Measurements from ENCODE around the gene RNF38. TPM values are rescaled to one million over a fixed set of nuclear protein-coding genes. Genes with fewer than 3 reads are reported as not detected.

Gene RNF38
- polyA plus RNA-seq, 3 donors = 11.3 to 33.2 (median 13.6) TPM

- peaks cover 0 to 1% (median 0%) of the 10 kb centered on the region in 3 donors for H3K27me3 Mint-ChIP-seq (ENCODE audit: low read depth in 3 of 3)
- no peak overlapping the region for H3K4me3 Mint-ChIP-seq
- Histone ChIP-seq H3K36me3 (replicated peaks in 1 of 2; ENCODE audit: control insufficient read depth in 1 of 2, insufficient read depth in 2 of 2, low read length in 2 of 2) (peaks cover 65 to 92% of the 10 kb centered on the region in 2 donors), H3K79me2 (ENCODE audit: insufficient read depth, low read length) (no peaks in the 10 kb centered on the region), H3K27ac (ENCODE audit: low read depth in 1 of 2, low read length in 2 of 2) (peak overlapping the region in 1 of 2 donors; percentile 73), H3K4me3 (replicated peaks in 1 of 3; ENCODE audit: low read depth in 2 of 3, low read length in 3 of 3) (no peak overlapping the region), H4K20me1 (ENCODE audit: insufficient read depth, low read length) (peaks cover 6% of the 10 kb centered on the region), H3K27me3 (ENCODE audit: control insufficient read depth in 2 of 2, insufficient read depth in 2 of 2, low read length in 2 of 2) (no peaks in the 10 kb centered on the region), H3K4me2 (replicated peaks; ENCODE audit: extremely low read depth, low read length, poor library complexity, severe bottlenecking) (no peak overlapping the region), H3K4me1 (ENCODE audit: control insufficient read depth in 1 of 2, insufficient read depth in 2 of 2, low read length in 2 of 2) (peaks cover 5% of the 10 kb centered on the region in 2 donors), H3K9ac (ENCODE audit: insufficient read depth, low read length, poor library complexity, severe bottlenecking) (no peak overlapping the region), H2AFZ (ENCODE audit: insufficient read depth, low read depth, low read length, poor library complexity, severe bottlenecking) (no peak overlapping the region), H3K9me3 (replicated peaks in 1 of 2; ENCODE audit: control insufficient read depth in 1 of 2, insufficient read depth in 1 of 2, low read length in 2 of 2) (no peaks in the 10 kb centered on the region)
- intact Hi-C loops (cut with micrococcal nuclease) = no loop called here
- no peaks in the 10 kb centered on the region for H3K9me3 Mint-ChIP-seq
- peaks cover 68 to 80% of the 10 kb centered on the region in 2 donors for H3K36me3 Mint-ChIP-seq
- H3K27ac Mint-ChIP-seq = peak overlapping the region in 4 of 7 donors; percentile 16 to 90 (median 51)
- no peak for TF ChIP-seq CTCF (IDR thresholded peaks at IDR 0.05)
- peaks cover 9% of the 10 kb centered on the region for H3K4me1 Mint-ChIP-seq
- no peak for DNase-seq
- 100% methylated on average over 2 of the region's 6 CpGs for WGBS (ENCODE audit: insufficient coverage)
Measured at GRCh38 chr9:36345103-36345846, 54.8 kb downstream of the RNF38 start.

- H3K4me2 ChIP-seq (replicated peaks; ENCODE audit: extremely low read depth, low read length, poor library complexity, severe bottlenecking) = no peak overlapping the region
- H3K27ac Mint-ChIP-seq = no peak overlapping the region
Measured at GRCh38 chr9:36341936-36342577, 58.0 kb downstream of the RNF38 start.

More at GRCh38 chr9:36341936-36342577, 58.0 kb downstream of the RNF38 start:
- Mint-ChIP-seq H3K4me3 (no peak overlapping the region), H3K4me1 (peaks cover 9% of the 10 kb centered on the region), H3K9me3 (no peaks in the 10 kb centered on the region), H3K27me3 (ENCODE audit: low read depth in 3 of 3) (peaks cover 0 to 1% (median 0%) of the 10 kb centered on the region in 3 donors), H3K36me3 (peaks cover 70 to 81% of the 10 kb centered on the region in 2 donors)
- H3K4me3 ChIP-seq (replicated peaks in 1 of 3; ENCODE audit: low read depth in 2 of 3, low read length in 3 of 3) = no peak overlapping the region
- peaks cover 74 to 93% of the 10 kb centered on the region in 2 donors for H3K36me3 ChIP-seq (replicated peaks in 1 of 2; ENCODE audit: control insufficient read depth in 1 of 2, insufficient read depth in 2 of 2, low read length in 2 of 2)
- no peaks in the 10 kb centered on the region for H3K9me3 ChIP-seq (replicated peaks in 1 of 2; ENCODE audit: control insufficient read depth in 1 of 2, insufficient read depth in 1 of 2, low read length in 2 of 2)
- no peaks in the 10 kb centered on the region for H3K27me3 ChIP-seq (ENCODE audit: control insufficient read depth in 2 of 2, insufficient read depth in 2 of 2, low read length in 2 of 2)
- WGBS (ENCODE audit: insufficient coverage) = 29% methylated on average over 1 of the region's 3 CpGs
- H4K20me1 ChIP-seq (ENCODE audit: insufficient read depth, low read length) = peaks cover 6% of the 10 kb centered on the region
- H2AFZ ChIP-seq (ENCODE audit: insufficient read depth, low read depth, low read length, poor library complexity, severe bottlenecking) = no peak overlapping the region
- H3K79me2 ChIP-seq (ENCODE audit: insufficient read depth, low read length) = no peaks in the 10 kb centered on the region
- no peak for DNase-seq
- no peak overlapping the region for H3K27ac ChIP-seq (ENCODE audit: low read depth in 1 of 2, low read length in 2 of 2)
- peaks cover 5% of the 10 kb centered on the region in 2 donors for H3K4me1 ChIP-seq (ENCODE audit: control insufficient read depth in 1 of 2, insufficient read depth in 2 of 2, low read length in 2 of 2)
- no peak overlapping the region for H3K9ac ChIP-seq (ENCODE audit: insufficient read depth, low read length, poor library complexity, severe bottlenecking)
- TF ChIP-seq CTCF (IDR thresholded peaks at IDR 0.05) = no peak
- intact Hi-C loops (cut with micrococcal nuclease) = no loop called here

All from CD14-positive monocyte (primary cell).